VCaP (cell line): Measurements from ENCODE around the gene PPP1R2.
"Not testable (repeated sequence)": the region's sequence is repeated elsewhere in the genome, so short reads cannot be mapped to it uniquely, and the experiment has no call there.

Experiments
- H3K27ac ChIP-seq: fragments of 450-650 bp; 2 replicates; pipeline ENCODE4 v1.5.1; 2017
- TF ChIP-seq, protein P1 (sequence below): fragments of 450-650 bp; conservative IDR thresholded peaks from 2 replicates; pipeline ENCODE4 v1.5.1; 2017; ENCODE audit warnings: mild to moderate bottlenecking, moderate library complexity

Gene PPP1R2

DNA sequence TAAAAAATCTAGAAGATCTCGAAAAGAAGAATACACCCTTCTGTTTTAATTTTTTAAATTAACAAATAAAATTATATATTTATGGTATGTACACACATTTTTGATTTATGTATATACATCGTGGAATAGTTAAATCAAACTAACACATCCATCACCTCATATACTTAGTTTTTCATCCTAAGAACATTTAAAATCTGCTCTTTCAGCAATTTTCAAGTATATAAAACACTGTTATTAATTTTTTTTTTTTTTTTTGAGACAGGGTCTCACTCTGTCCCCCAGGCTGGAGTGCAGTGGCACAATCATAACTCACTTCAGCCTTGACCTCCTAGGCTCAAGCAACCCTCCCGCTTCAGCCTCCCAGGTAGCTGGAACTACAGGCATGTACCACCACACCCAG is 67.5 kb downstream of the PPP1R2 start:
- TF ChIP-seq, protein P1, sequence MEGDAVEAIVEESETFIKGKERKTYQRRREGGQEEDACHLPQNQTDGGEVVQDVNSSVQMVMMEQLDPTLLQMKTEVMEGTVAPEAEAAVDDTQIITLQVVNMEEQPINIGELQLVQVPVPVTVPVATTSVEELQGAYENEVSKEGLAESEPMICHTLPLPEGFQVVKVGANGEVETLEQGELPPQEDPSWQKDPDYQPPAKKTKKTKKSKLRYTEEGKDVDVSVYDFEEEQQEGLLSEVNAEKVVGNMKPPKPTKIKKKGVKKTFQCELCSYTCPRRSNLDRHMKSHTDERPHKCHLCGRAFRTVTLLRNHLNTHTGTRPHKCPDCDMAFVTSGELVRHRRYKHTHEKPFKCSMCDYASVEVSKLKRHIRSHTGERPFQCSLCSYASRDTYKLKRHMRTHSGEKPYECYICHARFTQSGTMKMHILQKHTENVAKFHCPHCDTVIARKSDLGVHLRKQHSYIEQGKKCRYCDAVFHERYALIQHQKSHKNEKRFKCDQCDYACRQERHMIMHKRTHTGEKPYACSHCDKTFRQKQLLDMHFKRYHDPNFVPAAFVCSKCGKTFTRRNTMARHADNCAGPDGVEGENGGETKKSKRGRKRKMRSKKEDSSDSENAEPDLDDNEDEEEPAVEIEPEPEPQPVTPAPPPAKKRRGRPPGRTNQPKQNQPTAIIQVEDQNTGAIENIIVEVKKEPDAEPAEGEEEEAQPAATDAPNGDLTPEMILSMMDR, result no peak
- no peak overlapping the region for H3K27ac ChIP-seq

- not testable (repeated sequence) for H3K27ac ChIP-seq
Observed at GRCh38 chr3:195475116-195475515, 68.0 kb downstream of the PPP1R2 start.

- TF ChIP-seq, protein P1, result no peak
Observed at GRCh38 chr3:195468841-195469240, 74.3 kb downstream of the PPP1R2 start.

GRCh38 chr3:195468391-195468776 is 74.7 kb downstream of the PPP1R2 start:
- TF ChIP-seq, protein P1, result no peak
- H3K27ac ChIP-seq, result no peak overlapping the region

More at GRCh38 chr3:195468841-195469240, 74.3 kb downstream of the PPP1R2 start:
- H3K27ac ChIP-seq, result no peak overlapping the region

DNA sequence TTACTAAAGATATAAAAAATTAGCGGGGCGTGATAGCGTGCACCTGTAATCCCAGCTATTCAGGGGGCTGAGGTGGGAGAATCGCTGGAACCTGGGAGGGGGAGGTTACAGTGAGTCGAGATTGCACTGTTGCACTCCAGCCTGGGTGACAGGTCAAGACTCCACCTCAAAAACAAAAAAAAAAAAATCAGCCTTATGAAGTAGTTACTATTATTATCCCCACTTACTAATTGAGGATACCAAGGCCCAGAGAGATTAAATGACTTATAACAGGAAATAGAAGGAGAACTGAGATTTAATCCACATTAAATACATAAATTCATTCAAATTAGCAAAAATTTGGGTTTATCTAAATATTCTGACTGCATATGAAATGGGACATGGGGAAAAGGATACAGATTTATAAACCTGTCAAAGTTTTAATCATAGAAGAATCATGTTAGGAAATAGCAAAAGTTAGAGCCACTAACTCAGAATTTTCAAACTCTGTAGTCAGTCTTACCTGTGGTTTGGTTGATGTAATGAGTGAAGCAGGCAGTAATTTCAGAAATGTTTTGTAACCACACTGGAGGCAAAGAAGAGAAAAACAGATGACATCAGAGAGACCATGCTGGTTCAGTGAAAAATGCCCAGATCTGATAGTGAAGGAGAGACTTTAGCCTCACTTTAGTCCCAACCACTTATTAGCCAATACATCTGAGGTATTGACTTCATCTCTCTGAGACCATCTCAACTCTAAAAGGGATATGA is 75.3 kb downstream of the PPP1R2 start:
- H3K27ac ChIP-seq, result no peak overlapping the region
- TF ChIP-seq, protein P1, result no peak

DNA sequence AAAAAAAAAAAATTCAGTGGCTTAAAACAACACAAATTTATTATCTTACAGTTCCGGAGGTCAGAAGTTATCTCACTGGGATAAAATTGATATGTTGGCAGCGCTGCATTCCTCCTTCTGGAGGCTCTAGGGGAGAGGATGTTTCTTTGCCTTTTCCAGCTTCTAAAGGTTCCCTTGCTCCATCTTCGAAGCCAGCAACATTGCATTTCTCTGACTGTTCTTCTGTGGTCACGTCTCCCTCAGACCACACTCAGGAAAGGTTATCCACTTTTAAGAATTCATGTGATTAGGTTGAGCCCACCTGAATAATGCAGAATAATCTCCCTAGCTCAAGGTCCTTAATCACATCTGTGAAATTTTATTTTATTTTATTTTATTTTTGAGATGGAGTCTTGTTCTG is 76.9 kb downstream of the PPP1R2 start:
- TF ChIP-seq, protein P1, result no peak
- H3K27ac ChIP-seq, result no peak overlapping the region
